HepG2 (cell line): ENCODE data around the gene NTSR2. TPM values are rescaled to one million over a fixed set of nuclear protein-coding genes. Genes with fewer than 3 reads are reported as not detected.

Source experiments
- ATAC-seq: fragments of 200-7000 bp; cut with Tn5 transposase; 3 replicates; pipeline ENCODE4 v1.9.1; 2020; ENCODE audit warnings: mild to moderate bottlenecking, moderate library complexity
- BruUV-seq: library from RNA; stranded (reverse); fragments of 400-500 nt; replicated peaks from 2 replicates; lab custom pipeline; 2021; lab: Mats Ljungman, UMichigan
- CTCF ChIA-PET: fragments of 300-600 bp; formaldehyde crosslinking; extraction: SDS; loops from one replicate; lab custom pipeline; 2021; ENCODE audit warnings: low total read pairs, inconsistent platforms, low intra/inter-chr PET ratio; lab: Yijun Ruan, JAX
- POLR2A ChIA-PET: fragments of 350-600 bp; sonication (Branson Sonifier 250); formaldehyde crosslinking; loops from one replicate; lab custom pipeline; 2020; ENCODE audit warnings: antibody characterized with exemption, inconsistent platforms; lab: Yijun Ruan, JAX
- DNase-seq: peaks from one replicate; pipeline ENCODE4 v3.0.0-alpha.2; 2015; ENCODE audit warnings: low spot score
- FAIRE-seq: peaks from 3 replicates; lab custom pipeline; 2011; peaks lifted over from hg19 to GRCh38; lab: Jason Lieb, UNC
- H2AFZ ChIP-seq: one replicate; pipeline ENCODE4 v1.6.1; 2011; ENCODE audit warnings: low read length, inconsistent platforms
- H3K27ac ChIP-seq: fragments of 300-600 bp; 3 replicates; pipeline ENCODE4 v1.8.0; 2011; ENCODE audit warnings: mixed run types, mild to moderate bottlenecking, mixed read lengths, low read length, inconsistent platforms; ENCODE audit not compliant: insufficient read depth; ENCODE audit errors: extremely low read length
- H3K27me3 ChIP-seq, 2 experiments: fragments of 200-600 bp in 1 of 2; 2 replicates in 1 of 2; 3 replicates in 1 of 2; pipeline versions ENCODE4 v1.6.0 to v1.8.0; 2011; ENCODE audit warnings: low read length in 2 of 2, mild to moderate bottlenecking in 2 of 2, moderate library complexity in 2 of 2, inconsistent platforms in 1 of 2; ENCODE audit not compliant: insufficient read depth in 2 of 2, control insufficient read depth in 1 of 2
- H3K36me3 ChIP-seq, 2 experiments: fragments of 200-600 bp in 1 of 2; replicated peaks in 1 of 2; 2 replicates in 1 of 2; 3 replicates in 1 of 2; pipeline versions ENCODE4 v1.5.1 to v1.8.0; 2011; ENCODE audit warnings: low read length in 2 of 2, inconsistent platforms in 1 of 2; ENCODE audit not compliant: insufficient read depth in 2 of 2, control insufficient read depth in 1 of 2
- H3K4me1 ChIP-seq: 2 replicates; pipeline ENCODE4 v1.5.1; 2012; ENCODE audit warnings: low read length, inconsistent platforms; ENCODE audit not compliant: insufficient read depth
- H3K4me2 ChIP-seq: 2 replicates; pipeline ENCODE4 v1.6.0; 2011; ENCODE audit warnings: low read depth, low read length, inconsistent platforms
- H3K4me3 ChIP-seq, 3 experiments: fragments of 200-600 bp in 1 of 3; sonication (generic), shearing (Covaris generic) in 1 of 3; replicated peaks in 1 of 3; 2 replicates each; pipeline ENCODE4 v1.5.1; 2011 to 2016; ENCODE audit warnings: low read length in 3 of 3, inconsistent platforms in 2 of 3, low read depth in 2 of 3, mild to moderate bottlenecking in 2 of 3, control low read depth in 1 of 3, mixed read lengths in 1 of 3; ENCODE audit not compliant: insufficient read depth in 1 of 3
- H3K79me2 ChIP-seq: one replicate; pipeline ENCODE4 v1.6.1; 2011; ENCODE audit warnings: low read length, inconsistent platforms; ENCODE audit not compliant: insufficient read depth
- H3K9ac ChIP-seq: 2 replicates; pipeline ENCODE4 v1.6.0; 2011; ENCODE audit warnings: mild to moderate bottlenecking, low read depth, low read length, inconsistent platforms; ENCODE audit not compliant: insufficient read depth
- H3K9me3 ChIP-seq: 2 replicates; pipeline ENCODE4 v1.5.1; 2012; ENCODE audit warnings: mild to moderate bottlenecking, low read length
- H4K20me1 ChIP-seq: 2 replicates; pipeline ENCODE4 v1.6.0; 2011; ENCODE audit warnings: inconsistent platforms, mild to moderate bottlenecking, low read length, moderate library complexity; ENCODE audit not compliant: insufficient read depth
- CREM ChIP-seq, 2 experiments: sonication (generic) in 1 of 2; formaldehyde crosslinking in 1 of 2; IDR thresholded peaks; 2 replicates each; pipeline versions ENCODE4 v1.4.0 to v1.6.1; 2016 to 2020; ENCODE audit warnings: antibody characterized with exemption in 1 of 2, mild to moderate bottlenecking in 1 of 2, missing genetic modification reagents in 1 of 2
- HNRNPK ChIP-seq: fragments of 200-400 bp; formaldehyde crosslinking; IDR thresholded peaks from 2 replicates; pipeline ENCODE4 v1.6.1; 2018; ENCODE audit warnings: low read length, low read depth, moderate library complexity, mild to moderate bottlenecking; ENCODE audit not compliant: poor library complexity, severe bottlenecking
- NFE2 ChIP-seq: sonication (generic); formaldehyde crosslinking; IDR thresholded peaks from 2 replicates; pipeline ENCODE4 v1.4.0; 2020; ENCODE audit warnings: missing genetic modification reagents
- NR2F1 ChIP-seq, 2 experiments: fragments of 450-650 bp in 1 of 2; formaldehyde crosslinking in 1 of 2; IDR thresholded peaks; 2 replicates each; pipeline versions ENCODE4 v1.5.0 to v1.6.1; 2016 to 2020; ENCODE audit warnings: mild to moderate bottlenecking in 1 of 2, missing compliant biosample characterization in 1 of 2, missing genetic modification reagents in 1 of 2, moderate library complexity in 1 of 2
- RFX3 ChIP-seq: IDR thresholded peaks from 2 replicates; pipeline ENCODE4 v1.6.1; 2016; ENCODE audit warnings: missing biosample characterization, missing genetic modification reagents
- RXRB ChIP-seq: IDR thresholded peaks from 2 replicates; pipeline ENCODE4 v1.6.1; 2016; ENCODE audit warnings: borderline replicate concordance, missing genetic modification reagents, missing compliant biosample characterization
- THAP7 ChIP-seq: sonication (generic); formaldehyde crosslinking; IDR thresholded peaks from 2 replicates; pipeline ENCODE4 v1.8.1; 2023; ENCODE audit warnings: mild to moderate bottlenecking, missing genetic modification reagents
- ZBED4 ChIP-seq: sonication (generic); formaldehyde crosslinking; IDR thresholded peaks from 2 replicates; pipeline ENCODE4 v1.4.0; 2020; ENCODE audit warnings: missing genetic modification reagents, borderline replicate concordance
- ZNF10 ChIP-seq: sonication (generic); formaldehyde crosslinking; IDR thresholded peaks from 2 replicates; pipeline ENCODE4 v1.4.0; 2020; ENCODE audit warnings: mild to moderate bottlenecking, low read depth, missing genetic modification reagents, borderline replicate concordance
- ZNF20 ChIP-seq: sonication (generic); formaldehyde crosslinking; IDR thresholded peaks from 2 replicates; pipeline ENCODE4 v1.4.0; 2020; ENCODE audit warnings: mild to moderate bottlenecking, moderate library complexity, missing genetic modification reagents
- ZNF317 ChIP-seq: sonication (generic); formaldehyde crosslinking; IDR thresholded peaks from 2 replicates; pipeline ENCODE4 v1.5.0; 2020; ENCODE audit warnings: mild to moderate bottlenecking, missing genetic modification reagents
- ZNF775 ChIP-seq: sonication (generic); formaldehyde crosslinking; IDR thresholded peaks from 2 replicates; pipeline ENCODE4 v1.4.0; 2020; ENCODE audit warnings: missing genetic modification reagents, mild to moderate bottlenecking, moderate library complexity, borderline replicate concordance
- ZNF883 ChIP-seq: sonication (generic); formaldehyde crosslinking; IDR thresholded peaks from 2 replicates; pipeline ENCODE4 v1.5.1; 2020; ENCODE audit warnings: mild to moderate bottlenecking, missing genetic modification reagents; ENCODE audit errors: not compliant biosample characterization
- ZSCAN22 ChIP-seq: sonication (generic); formaldehyde crosslinking; IDR thresholded peaks from 2 replicates; pipeline ENCODE4 v1.4.0; 2020; ENCODE audit warnings: mild to moderate bottlenecking, missing genetic modification reagents
- ZZZ3 ChIP-seq: sonication (generic); formaldehyde crosslinking; IDR thresholded peaks from 2 replicates; pipeline ENCODE4 v1.4.0; 2020; ENCODE audit warnings: missing genetic modification reagents, mild to moderate bottlenecking, borderline replicate concordance
- WGBS: methylation state at CpG from one replicate; pipeline ENCODE4 v1.1.6; 2017; ENCODE audit warnings: low lambda C conversion rate; 5-methylcytosine and 5-hydroxymethylcytosine counted together
- in situ Hi-C: cut with HindIII; loops from 2 replicates; pipeline ENCODE4 v1.10.0; 2017; ENCODE audit warnings: low pct_unique_long_range_greater_than_20kb; ENCODE audit not compliant: extremely low pct_ligation_motif_present
- intact Hi-C: fragments of 100-400 bp; cut with micrococcal nuclease; formaldehyde crosslinking; loops from one replicate; pipeline ENCODE4 v1.10.0; 2022; ENCODE audit not compliant: unreplicated experiment
- polyA plus RNA-seq, 8 experiments: library from polyadenylated mRNA; depleted of rRNA in 3 of 8; stranded (reverse) in 7 of 8; unstranded in 1 of 8; fragments of >200 nt; fragmentation: Illumina TruSeq in 4 of 8; extraction: Trizol in 4 of 8; gene quantifications; 2 replicates each; pipeline versions ENCODE4 v1.2.1 to v1.2.3, GENCODE V29; 2011 to 2016; ENCODE audit warnings: low read depth in 4 of 8, missing spikeins in 1 of 8, mixed read lengths in 1 of 8; ENCODE audit not compliant: insufficient read depth in 1 of 8
- total RNA-seq, 5 experiments: library from RNA; depleted of rRNA; stranded (reverse); fragments of >200 nt; fragmentation: Illumina TruSeq; extraction: Trizol; gene quantifications; 2 replicates each; pipeline ENCODE4 v1.2.3, GENCODE V29; 2016; ENCODE audit warnings: low read depth in 1 of 5

NTSR2 gene
- total and polyA plus RNA-seq, 2 of the 13 experiments (the other 11 are each of a cell fraction or from before 2014, with no cell fraction given): not detected

GRCh38 chr2:11625671-11626070 is 44.3 kb downstream of the NTSR2 start:
- H3K4me1 ChIP-seq: no peaks in the 10 kb centered on the region
- no peak overlapping the region for H3K4me2 ChIP-seq
- CTCF ChIA-PET: no interaction called here
- no peaks in the 10 kb centered on the region for H3K9me3 ChIP-seq
- no peaks in the 10 kb centered on the region for H3K79me2 ChIP-seq
- H3K4me3 ChIP-seq: no peak overlapping the region
- BruUV-seq: no TSS peak
- H3K27me3 ChIP-seq: no peaks in the 10 kb centered on the region
- no peaks in the 10 kb centered on the region; the same call in 1 of the 2 replicates for H4K20me1 ChIP-seq
- DNase-seq: no peak
- TF ChIP-seq CREM (IDR thresholded peaks at IDR 0.05): no peak
- no peak for TF ChIP-seq CREM (CRISPR knock-in tag; IDR thresholded peaks at IDR 0.05)
- no peak for TF ChIP-seq ZZZ3 (CRISPR knock-in tag)
- TF ChIP-seq HNRNPK: no peak
- no peak for TF ChIP-seq ZSCAN22 (CRISPR knock-in tag)
- no peak for TF ChIP-seq RXRB
- no peak for TF ChIP-seq ZNF10
- TF ChIP-seq, all 625 proteins: peak for 0
- in situ Hi-C loops (no loop called here), intact Hi-C loops (no loop called here)
- Histone ChIP-seq H3K36me3 (peaks cover 64 to 100% of the 10 kb centered on the region in 2 experiments), H3K9ac (no peak overlapping the region), H2AFZ (no peak overlapping the region), H3K27ac (no peak overlapping the region)
- ATAC-seq: no peak
- no peak for FAIRE-seq
- POLR2A ChIA-PET: no interaction called here
- WGBS: 97% methylated on average over 10 of the region's 10 CpGs

- H3K4me1 ChIP-seq: no peaks in the 10 kb centered on the region
- no peak for FAIRE-seq
- CTCF ChIA-PET: no interaction called here
- no peaks in the 10 kb centered on the region for H3K79me2 ChIP-seq
- H3K27ac ChIP-seq: no peak overlapping the region
- no peak for DNase-seq
- in situ Hi-C loops: no loop called here
- no peak overlapping the region for H2AFZ ChIP-seq
- intact Hi-C loops: no loop called here
- POLR2A ChIA-PET: no interaction called here
- no peak overlapping the region for H3K4me3 ChIP-seq
- BruUV-seq: no TSS peak
- H3K4me2 ChIP-seq: no peak overlapping the region
- WGBS: 97% methylated on average over 10 of the region's 10 CpGs
- no peak overlapping the region for H3K9ac ChIP-seq
- ATAC-seq: no peak
- H3K27me3 ChIP-seq: no peaks in the 10 kb centered on the region
- H3K36me3 ChIP-seq: peaks cover 61 to 99% of the 10 kb centered on the region in 2 experiments
- H4K20me1 ChIP-seq: no peaks in the 10 kb centered on the region; the same call in 1 of the 2 replicates
- H3K9me3 ChIP-seq: no peaks in the 10 kb centered on the region
- TF ChIP-seq ZNF883 (CRISPR knock-in tag) (no peak), NR2F1 (CRISPR knock-in tag; IDR thresholded peaks at IDR 0.05) (no peak), THAP7 (CRISPR knock-in tag) (no peak), ZNF317 (CRISPR knock-in tag) (no peak), ZNF775 (no peak), NFE2 (no peak), ZNF20 (no peak), ZBED4 (CRISPR knock-in tag) (no peak), RFX3 (CRISPR knock-in tag) (no peak)
Measured at GRCh38 chr2:11624893-11625292, 45.1 kb downstream of the NTSR2 start.
